Peyer's patch (tissue), 4 donors: ENCODE data around the gene MYO3B. TPM values are rescaled to one million over a fixed set of nuclear protein-coding genes. Genes with fewer than 3 reads are reported as not detected.

Experiments used
- DNase-seq, 3 donors: peaks; one replicate each; pipeline ENCODE4 v3.0.0-alpha.2; 2017 to 2019
- H3K27ac ChIP-seq, 4 donors: fragments of 200-600 bp; sonication (generic); one replicate each; pipeline ENCODE4 v1.5.1; 2016 to 2019
- H3K27me3 ChIP-seq, 2 donors: fragments of 200-600 bp; sonication (generic); one replicate each; pipeline ENCODE4 v1.5.1; 2019
- H3K36me3 ChIP-seq, 3 donors: fragments of 200-600 bp; sonication (generic); one replicate each; pipeline ENCODE4 v1.5.1; 2016 to 2019
- H3K4me1 ChIP-seq, 4 donors: fragments of 200-600 bp; sonication (generic); one replicate each; pipeline ENCODE4 v1.5.1; 2016 to 2019
- H3K4me3 ChIP-seq, 4 donors: fragments of 200-600 bp; sonication (generic); 1 replicate in 3 of 4; 2 replicates in 1 of 4; pipeline ENCODE4 v1.5.1; 2016 to 2019; ENCODE audit warnings: mild to moderate bottlenecking in 1 of 4
- H3K9me3 ChIP-seq, 4 donors: fragments of 200-600 bp; sonication (generic); one replicate each; pipeline ENCODE4 v1.5.1; 2016 to 2019; ENCODE audit warnings: mild to moderate bottlenecking in 1 of 4
- POLR2A ChIP-seq, 2 donors: fragments of 450-650 bp; IDR thresholded peaks; one replicate each; pipeline ENCODE4 v1.5.1; 2017; ENCODE audit warnings: antibody characterized with exemption in 2 of 2, mild to moderate bottlenecking in 2 of 2, moderate library complexity in 2 of 2
- total RNA-seq, 4 donors: library from RNA; depleted of rRNA; stranded (reverse); fragments of >200 nt; gene quantifications; one replicate each; pipeline ENCODE4 v1.1.0, GENCODE V29; 2016
- TF ChIP-seq, protein P1 (sequence below), 6 experiments: fragments of 450-650 bp in 4 of 6; fragments of 200-600 bp in 2 of 6; sonication (generic) in 1 of 6; IDR thresholded peaks; one replicate each; pipeline ENCODE4 v1.5.1; 2017 to 2019; ENCODE audit warnings: antibody characterized with exemption in 6 of 6, mild to moderate bottlenecking in 3 of 6, moderate library complexity in 1 of 6

The MYO3B gene
- total RNA-seq, 4 donors from 2014 or later: not detected

DNA sequence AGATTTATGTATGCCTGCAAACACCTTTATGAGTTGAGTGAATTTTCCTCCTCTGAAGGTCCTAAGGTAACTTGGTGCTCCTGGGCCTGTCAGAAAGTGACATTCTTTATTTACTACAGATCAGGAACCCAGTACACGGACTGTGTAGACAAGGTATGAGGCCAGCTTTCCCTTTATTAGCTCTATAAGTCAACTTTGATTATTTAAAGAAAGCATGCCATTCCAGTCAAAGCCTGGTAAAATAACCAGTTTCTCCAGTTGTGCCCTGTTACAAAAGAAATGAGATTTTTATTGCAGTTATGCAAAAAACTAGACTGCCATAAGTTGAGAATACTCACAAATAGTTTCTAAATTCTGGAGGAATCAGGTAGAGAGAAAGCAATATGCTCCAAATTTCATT is 271.1 kb downstream of the MYO3B start:
- Histone ChIP-seq H3K9me3 (no peaks in the 10 kb centered on the region), H3K27ac (no peak overlapping the region), H3K4me3 (no peak overlapping the region), H3K36me3 (no peaks in the 10 kb centered on the region), H3K27me3 (no peaks in the 10 kb centered on the region), H3K4me1 (no peaks in the 10 kb centered on the region)
- no peak for DNase-seq
- no peak for TF ChIP-seq POLR2A (IDR thresholded peaks at IDR 0.05)
- TF ChIP-seq, protein P1, sequence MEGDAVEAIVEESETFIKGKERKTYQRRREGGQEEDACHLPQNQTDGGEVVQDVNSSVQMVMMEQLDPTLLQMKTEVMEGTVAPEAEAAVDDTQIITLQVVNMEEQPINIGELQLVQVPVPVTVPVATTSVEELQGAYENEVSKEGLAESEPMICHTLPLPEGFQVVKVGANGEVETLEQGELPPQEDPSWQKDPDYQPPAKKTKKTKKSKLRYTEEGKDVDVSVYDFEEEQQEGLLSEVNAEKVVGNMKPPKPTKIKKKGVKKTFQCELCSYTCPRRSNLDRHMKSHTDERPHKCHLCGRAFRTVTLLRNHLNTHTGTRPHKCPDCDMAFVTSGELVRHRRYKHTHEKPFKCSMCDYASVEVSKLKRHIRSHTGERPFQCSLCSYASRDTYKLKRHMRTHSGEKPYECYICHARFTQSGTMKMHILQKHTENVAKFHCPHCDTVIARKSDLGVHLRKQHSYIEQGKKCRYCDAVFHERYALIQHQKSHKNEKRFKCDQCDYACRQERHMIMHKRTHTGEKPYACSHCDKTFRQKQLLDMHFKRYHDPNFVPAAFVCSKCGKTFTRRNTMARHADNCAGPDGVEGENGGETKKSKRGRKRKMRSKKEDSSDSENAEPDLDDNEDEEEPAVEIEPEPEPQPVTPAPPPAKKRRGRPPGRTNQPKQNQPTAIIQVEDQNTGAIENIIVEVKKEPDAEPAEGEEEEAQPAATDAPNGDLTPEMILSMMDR (IDR thresholded peaks at IDR 0.05): no peak

DNA sequence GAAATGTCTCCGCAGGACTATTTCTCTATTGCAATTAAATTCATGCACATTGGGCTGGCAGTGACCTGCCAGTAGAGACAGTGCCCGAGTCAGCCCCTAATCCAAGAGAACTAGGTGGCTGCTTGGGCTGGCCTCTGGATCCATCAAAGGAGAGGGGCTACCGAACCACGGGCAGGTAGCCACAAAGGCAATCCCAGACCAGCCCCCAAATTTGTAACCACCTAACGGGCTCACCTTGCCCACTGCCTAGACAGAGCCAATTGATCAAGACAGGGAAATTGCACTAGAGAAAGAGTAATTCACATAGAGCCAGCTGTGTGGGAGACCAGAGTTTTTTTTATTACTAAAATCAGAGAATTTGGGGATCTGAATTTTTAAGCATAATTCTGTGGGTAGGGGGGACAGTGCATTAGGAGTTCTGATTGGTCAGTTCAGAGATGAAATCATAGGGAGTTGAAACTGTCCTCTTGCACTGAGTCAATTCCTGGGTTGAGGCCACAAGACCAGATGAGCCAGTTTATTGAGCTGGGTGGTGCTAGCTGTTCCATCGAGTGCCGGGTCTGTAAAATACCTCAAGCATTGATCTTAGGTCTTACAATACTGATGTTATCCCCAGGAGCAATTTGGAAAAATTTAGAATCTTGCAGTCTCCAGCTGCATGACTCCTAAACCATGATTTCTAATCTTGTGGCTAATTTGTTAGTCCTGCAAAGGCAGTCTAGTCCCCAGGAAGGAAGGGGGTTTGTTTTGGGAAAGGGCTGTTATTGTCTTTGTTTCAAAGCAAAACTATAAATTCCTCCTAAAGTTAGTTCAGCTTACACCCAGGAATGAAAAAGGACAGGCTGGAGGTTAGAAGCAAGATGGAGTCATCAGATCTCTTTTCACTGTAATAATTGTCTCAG is 276.8 kb downstream of the MYO3B start:
- no peaks in the 10 kb centered on the region for H3K36me3 ChIP-seq
- no peaks in the 10 kb centered on the region for H3K9me3 ChIP-seq
- no peaks in the 10 kb centered on the region for H3K4me1 ChIP-seq
- TF ChIP-seq, protein P1 (IDR thresholded peaks at IDR 0.05): no peak
- no peak for TF ChIP-seq POLR2A (IDR thresholded peaks at IDR 0.05)
- no peak overlapping the region for H3K4me3 ChIP-seq
- DNase-seq: no peak
- no peak overlapping the region for H3K27ac ChIP-seq
- H3K27me3 ChIP-seq: no peaks in the 10 kb centered on the region

DNA sequence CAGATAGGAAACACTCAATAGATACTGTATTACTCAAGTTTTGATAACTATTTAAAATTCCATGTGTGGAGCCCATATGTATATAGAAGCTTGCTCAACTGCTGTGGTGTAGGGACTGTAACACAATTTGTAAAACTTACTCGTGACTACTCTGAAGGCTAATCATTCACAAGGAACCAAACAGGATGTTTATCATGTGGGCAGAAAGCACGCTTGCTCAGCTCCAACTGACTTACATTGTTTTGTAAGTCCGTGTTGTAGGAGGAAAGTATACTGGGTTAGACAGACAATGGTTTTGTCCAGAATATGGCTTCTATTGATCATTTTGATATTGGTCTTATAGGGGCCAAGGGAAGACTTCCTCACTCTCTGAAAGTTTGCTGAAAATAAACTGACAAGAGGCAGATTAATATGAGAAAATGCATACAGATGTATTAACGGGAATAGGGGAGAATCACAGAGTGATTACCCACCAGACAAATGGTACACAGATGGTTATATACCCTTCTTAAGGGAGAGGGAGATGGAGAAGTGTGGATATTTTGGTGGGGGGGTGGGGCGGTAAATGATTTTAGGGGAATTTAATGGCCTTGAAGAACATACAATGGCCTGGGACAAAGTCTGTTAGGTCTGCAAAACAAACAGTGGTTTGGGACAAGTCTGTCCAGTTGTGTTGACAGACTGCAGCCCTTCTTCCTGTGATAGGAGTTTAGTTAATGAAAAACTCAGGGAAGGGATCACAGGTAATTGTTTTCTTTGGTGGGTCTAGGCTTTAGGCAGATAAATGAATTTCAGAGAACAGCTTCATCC is 277.9 kb downstream of the MYO3B start:
- Histone ChIP-seq H3K9me3 (no peaks in the 10 kb centered on the region), H3K36me3 (no peaks in the 10 kb centered on the region), H3K4me3 (no peak overlapping the region), H3K27me3 (no peaks in the 10 kb centered on the region), H3K27ac (no peak overlapping the region), H3K4me1 (no peaks in the 10 kb centered on the region)
- DNase-seq: no peak
- TF ChIP-seq POLR2A (IDR thresholded peaks at IDR 0.05): no peak
- TF ChIP-seq, protein P1 (IDR thresholded peaks at IDR 0.05): no peak

DNA sequence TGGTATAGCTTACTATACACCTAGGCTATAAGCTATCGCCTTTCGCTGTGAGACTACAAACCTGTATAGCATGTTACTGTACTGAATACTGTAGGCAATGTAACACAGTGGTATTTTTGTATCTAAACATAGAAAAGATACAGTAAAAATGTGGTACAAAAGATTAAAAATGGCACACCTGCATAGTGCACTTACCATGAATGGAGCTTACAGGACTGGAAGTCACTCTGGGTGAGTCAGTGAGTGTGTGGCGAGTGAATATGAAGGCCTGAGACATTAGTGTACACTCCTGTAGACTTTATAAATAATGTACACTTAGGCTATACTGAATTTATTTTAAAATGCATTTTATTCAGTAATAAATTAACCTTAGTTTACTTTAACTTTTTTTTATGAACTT is 279.0 kb downstream of the MYO3B start:
- Histone ChIP-seq H3K36me3 (no peaks in the 10 kb centered on the region), H3K4me3 (no peak overlapping the region), H3K27ac (no peak overlapping the region), H3K27me3 (no peaks in the 10 kb centered on the region), H3K4me1 (no peaks in the 10 kb centered on the region), H3K9me3 (no peaks in the 10 kb centered on the region)
- DNase-seq: no peak
- TF ChIP-seq, protein P1 (IDR thresholded peaks at IDR 0.05): no peak
- no peak for TF ChIP-seq POLR2A (IDR thresholded peaks at IDR 0.05)

DNA sequence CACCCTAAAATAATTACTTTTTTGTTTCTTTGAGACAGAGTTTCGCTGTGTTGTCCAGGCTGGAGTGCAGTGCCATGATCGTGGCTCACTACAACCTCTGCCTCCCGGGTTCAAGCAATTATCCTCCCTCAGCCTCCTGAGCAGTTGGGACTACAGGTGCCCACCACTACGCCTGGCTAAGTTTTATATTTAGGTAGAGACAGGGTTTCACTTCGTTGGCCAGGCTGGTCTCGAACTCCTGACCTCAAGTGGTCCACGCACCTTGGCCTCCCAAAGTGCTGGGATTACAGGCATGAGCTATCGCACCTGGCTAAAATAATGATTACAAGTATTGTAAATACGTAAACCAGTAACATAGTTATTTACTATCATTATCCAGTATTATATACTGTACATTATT is 279.8 kb downstream of the MYO3B start:
- no peak for TF ChIP-seq POLR2A (IDR thresholded peaks at IDR 0.05)
- TF ChIP-seq, protein P1 (IDR thresholded peaks at IDR 0.05): no peak
- H3K4me1 ChIP-seq: no peaks in the 10 kb centered on the region
- no peak for DNase-seq
- no peak overlapping the region for H3K27ac ChIP-seq
- no peaks in the 10 kb centered on the region for H3K9me3 ChIP-seq
- no peaks in the 10 kb centered on the region for H3K36me3 ChIP-seq
- H3K27me3 ChIP-seq: no peaks in the 10 kb centered on the region
- no peak overlapping the region for H3K4me3 ChIP-seq
